SKM-1 treated with dmso at 0.1 percent for 144 hours (cell line): ENCODE results near the gene VWA3B.

ENCODE experiments used
- DNase-seq: peaks from one replicate; lab custom pipeline; 2025; ENCODE audit not compliant: unreplicated experiment; lab: John Stamatoyannopoulos, UW

The VWA3B gene

GRCh38 chr2:98324181-98324580, 237.2 kb downstream of the VWA3B start:
- DNase-seq, result no peak

DNA sequence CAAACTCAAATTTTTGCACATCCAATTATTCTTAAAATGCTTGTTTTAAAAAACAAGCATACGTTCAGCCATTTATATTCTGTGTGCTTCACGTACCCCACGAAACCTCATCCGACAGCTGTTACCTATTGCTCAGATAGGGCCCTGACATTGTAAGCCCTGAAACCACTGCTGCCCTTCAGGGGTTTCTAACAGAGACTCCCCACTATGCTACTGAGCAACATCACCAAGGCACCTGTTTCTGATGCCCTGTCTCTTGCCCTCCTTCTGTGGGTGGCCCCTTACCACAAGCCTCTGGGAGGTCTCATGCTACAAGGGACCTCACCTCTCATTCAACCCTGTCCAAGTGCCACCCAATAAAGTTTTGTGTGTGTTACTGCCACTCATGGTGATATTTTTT, 240.8 kb downstream of the VWA3B start:
- DNase-seq, result no peak

DNA sequence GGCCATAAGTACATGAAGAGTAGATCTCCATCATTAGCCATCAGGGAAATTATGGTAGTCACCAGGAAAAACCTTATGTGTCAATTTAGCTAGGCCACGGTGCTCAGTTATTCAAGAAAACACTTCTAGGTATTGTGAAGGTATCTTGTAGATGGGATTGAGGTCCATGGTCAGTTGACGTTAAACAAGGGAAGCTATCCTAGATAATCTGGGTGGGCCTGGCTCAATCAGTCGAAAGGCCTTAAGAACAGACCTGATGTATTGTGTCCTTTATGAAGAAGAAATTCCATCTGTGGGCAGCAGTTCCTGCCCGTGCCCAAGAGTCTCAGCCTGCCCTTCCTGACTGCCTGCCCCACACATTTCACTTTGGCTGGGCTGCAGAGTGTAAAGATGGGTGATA, 242.6 kb downstream of the VWA3B start:
- DNase-seq, result no peak

GRCh38 chr2:98332989-98333388, 246.0 kb downstream of the VWA3B start:
- no peak for DNase-seq

- DNase-seq, result no peak
Measured at GRCh38 chr2:98333922-98334321, 247.0 kb downstream of the VWA3B start.

DNA sequence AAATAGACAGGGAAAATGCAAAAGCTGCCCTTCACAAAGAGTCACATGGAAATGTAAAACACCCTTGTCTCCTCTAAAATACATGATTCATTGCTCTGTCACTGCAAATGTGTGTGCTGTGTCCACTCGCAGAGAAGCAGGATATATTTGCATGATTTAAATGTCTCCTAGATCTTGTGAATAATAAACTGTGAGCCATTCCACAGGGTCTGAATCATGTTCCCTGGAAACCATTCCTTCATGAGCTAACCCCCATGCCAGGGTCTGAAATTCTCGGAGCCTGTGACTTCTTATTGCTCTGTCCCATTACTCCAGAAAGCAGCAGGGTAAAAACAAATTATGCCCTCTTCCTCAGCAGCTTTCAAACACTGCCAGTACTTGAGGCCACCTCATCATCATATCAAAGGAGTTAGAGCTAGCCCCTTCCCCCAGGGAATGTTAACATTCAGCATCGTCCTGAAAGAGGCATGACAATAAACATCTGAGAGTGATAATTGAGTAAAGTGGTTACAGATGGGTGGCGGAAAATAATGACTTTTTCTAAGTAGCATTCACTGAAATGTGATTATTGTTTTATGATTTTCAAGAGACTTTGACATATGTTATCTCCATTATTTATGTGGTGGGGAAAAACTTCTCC, 247.6 kb downstream of the VWA3B start:
- DNase-seq, result no peak

DNA sequence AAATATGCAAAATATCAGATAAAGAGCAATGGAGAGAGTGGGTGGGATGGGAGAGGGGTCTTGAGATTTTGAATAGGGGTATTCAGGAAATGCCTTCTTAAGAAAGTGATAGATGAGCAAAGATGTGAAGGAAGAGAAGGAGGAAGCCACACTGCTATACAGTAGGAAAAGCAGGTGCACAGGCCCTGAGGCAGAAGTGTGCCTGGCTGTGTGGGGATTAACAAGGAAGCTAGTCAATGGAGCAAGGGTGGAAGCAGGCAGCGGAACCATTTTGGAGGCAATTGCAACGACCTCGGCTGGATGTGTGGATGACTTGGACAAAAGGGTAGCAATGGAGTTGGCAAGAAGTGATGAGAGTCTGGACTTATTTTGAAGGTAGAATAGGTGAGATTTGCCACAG, 248.3 kb downstream of the VWA3B start:
- no peak for DNase-seq

GRCh38 chr2:98341241-98341640, 254.3 kb downstream of the VWA3B start:
- no peak for DNase-seq

GRCh38 chr2:98343285-98343684, 256.3 kb downstream of the VWA3B start:
- DNase-seq, result no peak

DNA sequence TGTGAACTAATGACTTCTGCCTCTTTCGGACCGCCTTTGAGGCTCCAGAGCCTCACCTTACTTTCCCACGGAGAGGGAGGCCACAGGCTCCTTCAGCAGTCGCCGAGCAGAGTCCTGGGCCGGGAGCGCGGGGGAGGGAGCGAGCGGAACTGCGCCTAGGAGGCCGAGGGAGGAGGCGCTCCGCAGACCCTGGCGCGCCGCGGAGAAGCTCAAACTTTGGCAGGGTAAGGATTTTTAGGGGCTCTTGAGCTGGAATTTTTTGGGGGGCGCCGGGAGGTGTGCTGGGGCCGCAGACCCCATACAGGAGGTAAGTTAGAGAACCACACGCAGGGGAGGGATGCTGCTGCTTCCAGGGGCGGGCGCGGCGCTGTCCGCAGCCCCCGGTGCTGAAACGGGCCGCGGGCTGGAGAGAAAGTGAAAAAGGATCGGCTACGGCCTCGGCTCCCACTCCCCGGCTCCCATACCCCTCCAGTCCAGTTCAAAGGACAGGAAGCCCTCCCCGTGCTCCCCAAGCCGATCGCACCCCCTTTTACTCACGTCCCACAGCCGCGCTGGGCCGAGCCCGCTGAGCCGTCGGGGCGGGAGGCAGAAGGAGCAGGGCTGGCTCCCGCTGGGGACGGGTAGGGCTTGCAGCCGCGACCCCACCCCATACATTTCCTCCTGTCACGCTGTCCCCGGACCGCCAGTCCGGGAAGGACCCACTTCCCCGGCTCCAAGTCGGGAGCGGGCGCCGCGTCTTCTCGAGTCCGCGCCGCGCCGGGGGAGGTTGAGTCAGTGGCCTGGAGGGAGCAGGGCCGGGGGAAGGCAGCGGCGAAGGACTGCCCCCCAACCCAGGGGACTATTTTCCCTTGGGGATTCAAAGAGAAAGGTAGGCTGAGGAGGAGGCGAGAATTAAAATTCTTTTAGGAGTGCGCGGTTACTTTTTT, 259.6 kb downstream of the VWA3B start, which contains the start of gene CNGA3:
Gene CNGA3 (plus strand): TSS at position 146 of the 926 bp plus-strand sequence. CDS start 23,520 bp downstream, outside the sequence.
- no peak for DNase-seq

DNA sequence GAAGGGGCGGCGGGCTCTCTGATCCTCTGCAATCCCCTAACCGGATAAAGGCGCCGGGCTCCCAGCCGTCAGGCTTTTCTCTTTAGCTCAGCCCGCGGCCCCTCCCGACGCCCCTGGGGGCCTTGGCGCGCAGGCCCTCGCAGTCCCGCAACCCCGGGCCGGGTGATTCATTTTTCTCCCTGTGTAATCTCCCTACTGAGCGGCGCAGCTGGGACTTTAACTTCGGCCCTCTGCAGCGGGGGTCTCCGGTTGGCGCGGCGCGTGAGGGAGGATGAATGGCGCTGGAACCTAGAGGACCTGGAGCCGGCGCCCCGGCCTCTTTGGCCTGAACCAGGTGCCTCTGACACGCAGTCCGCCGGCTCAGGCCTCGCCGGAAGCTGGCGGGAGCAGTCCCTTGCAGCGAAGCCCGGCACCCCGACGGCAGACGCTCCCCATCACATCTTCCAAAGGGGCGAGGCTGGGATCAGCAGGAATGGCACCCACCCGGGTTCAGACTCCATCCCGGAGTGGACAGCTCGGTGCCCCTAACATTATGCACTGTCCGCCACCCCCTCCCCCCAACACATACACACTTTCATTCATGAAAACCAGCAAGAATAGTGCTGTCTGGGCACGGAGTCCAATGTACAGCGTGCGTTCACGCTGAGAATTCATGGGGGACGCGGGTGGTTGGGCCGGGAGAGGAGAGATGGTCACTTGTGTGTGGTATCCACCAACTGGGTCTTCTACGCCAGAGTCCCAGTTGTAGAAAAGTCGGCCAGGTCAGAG, 260.5 kb downstream of the VWA3B start:
- no peak for DNase-seq

DNA sequence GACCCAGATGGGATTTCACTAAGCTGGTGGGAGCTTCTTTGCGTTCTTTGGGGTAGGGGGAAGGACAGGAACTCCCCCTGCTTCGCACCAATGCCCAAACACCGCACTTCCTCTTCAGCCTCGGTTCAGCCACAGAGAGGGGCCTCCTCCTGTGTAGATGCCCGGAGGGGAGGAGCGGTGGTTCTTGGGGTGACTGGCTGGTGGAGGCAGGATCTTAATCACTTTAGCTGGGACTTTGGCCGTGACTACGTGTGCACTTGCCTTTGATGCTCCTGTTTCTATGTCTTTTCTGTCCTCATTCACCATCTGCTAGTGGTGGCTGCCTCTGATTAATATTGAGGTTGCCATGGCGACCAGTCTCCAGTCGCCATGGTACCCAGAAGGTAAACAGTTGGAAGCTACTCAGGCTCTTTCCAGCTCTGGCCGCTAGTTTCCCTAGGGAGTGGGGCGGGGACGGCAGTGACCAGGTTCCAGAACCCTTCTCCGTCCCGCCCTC, 261.1 kb downstream of the VWA3B start:
- no peak for DNase-seq

- no peak for DNase-seq
Measured at GRCh38 chr2:98350411-98350810, 263.4 kb downstream of the VWA3B start.

DNA sequence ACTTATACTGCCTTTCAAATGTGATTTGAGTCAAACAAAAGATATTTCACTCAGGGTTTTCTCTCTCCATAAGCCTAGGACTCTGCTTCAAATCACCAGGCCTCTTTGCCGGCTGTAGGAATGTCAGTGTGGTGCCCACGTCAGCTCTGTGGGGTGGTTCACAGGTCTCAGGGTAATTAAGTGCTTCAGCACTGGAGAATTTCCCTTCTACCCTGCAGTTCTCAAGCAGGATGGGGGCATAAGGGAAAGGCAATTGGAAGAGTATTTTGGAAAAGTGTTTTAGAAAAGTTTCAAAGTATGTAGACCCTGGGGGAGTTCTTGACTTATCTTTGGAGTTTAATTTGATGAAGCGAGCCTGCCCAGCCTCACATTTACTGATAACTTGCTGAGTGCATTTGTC, 268.9 kb downstream of the VWA3B start:
- no peak for DNase-seq

DNA sequence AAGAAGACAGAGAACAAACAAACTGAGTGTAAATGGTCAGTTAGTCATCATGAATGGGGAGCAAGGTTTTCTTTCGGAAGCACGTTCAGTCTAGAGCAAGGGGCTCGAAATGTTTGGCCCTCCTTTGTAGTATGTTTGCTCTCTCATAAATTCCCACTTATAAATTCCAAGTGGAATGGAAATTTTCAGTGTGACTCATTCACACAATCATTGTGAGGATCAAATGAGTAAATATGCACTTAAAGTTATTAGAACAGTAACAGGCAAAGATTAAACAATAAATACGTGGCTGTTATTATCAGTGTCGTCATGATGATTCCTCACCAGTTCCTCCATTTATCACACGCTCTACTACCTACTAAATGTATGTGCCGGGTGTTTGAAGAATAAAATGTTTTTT, 269.8 kb downstream of the VWA3B start:
- DNase-seq, result no peak

DNA sequence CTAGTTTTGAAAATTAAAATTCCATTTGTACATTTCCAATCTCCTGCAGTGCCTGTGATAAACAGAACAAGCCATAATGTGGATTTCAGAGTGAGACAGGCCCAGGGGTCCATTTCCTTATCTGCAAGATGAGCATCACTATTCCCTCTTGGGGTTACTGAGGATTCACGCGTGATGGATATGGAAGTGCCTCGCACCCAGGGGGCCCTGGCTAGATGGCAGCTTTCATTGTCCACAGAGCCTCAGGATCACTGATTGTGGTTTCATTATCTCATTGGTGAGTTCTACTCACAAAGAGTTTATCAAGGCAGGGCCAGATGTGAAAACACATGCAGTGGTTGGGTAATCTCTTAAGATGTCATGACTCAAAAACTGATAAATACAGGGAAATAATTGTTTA, 270.9 kb downstream of the VWA3B start:
- DNase-seq, result no peak

DNA sequence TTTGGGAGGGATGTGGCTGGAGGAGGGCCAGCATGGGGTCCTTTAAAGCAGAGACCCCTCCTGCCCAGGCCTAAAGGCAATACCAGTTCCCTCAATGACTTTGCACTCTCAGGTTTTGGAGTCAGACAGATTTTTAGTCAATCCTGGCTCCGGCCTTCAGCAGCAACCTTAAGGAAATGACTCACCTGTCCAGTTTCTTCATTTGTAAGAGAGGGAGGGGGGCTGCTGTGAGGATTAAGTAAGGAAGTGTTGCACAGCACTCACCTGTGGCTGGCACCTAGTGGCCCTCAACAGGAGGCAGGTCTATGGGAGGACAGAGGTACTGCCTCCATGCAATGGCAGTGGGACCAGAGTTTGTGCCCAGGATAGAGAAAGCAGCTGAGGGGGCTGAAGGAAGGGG, 273.0 kb downstream of the VWA3B start:
- DNase-seq, result no peak
